ENCODE data around the gene EFHB.
"Not testable (repeated sequence)": the region's sequence is repeated elsewhere in the genome, so short reads cannot be mapped to it uniquely, and the experiment has no call there.

The EFHB gene

DNA sequence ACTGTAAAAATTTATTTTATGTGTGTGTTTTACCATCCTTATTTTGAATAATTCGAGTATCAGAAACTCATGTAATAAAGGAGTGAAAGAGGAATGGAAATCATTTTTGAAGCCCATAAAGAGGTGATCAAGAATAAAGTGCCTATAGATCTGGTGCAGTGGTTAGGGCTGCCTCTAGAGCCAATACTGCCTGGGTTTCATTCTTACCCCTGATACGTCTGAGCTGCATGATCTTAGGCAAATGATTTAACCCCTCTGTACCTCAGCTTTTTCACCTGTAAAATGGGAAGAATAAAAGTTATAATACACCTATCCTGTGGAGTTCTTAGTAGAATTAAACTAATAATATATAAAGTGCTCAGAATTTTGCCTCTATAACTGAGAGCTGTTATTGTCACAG is 30.4 kb downstream of the EFHB start:
- no peak overlapping the region for H3K27ac Mint-ChIP-seq
- peaks cover 10% of the 10 kb centered on the region for H3K4me1 Mint-ChIP-seq (ENCODE audit: low read depth)
- H3K36me3 Mint-ChIP-seq (ENCODE audit: low read depth) = no peaks in the 10 kb centered on the region
- no peaks in the 10 kb centered on the region for H3K9me3 Mint-ChIP-seq
- no peak overlapping the region for H3K4me3 Mint-ChIP-seq
- H3K27me3 Mint-ChIP-seq = no peaks in the 10 kb centered on the region
- intact Hi-C loops (cut with micrococcal nuclease) = no loop called here

DNA sequence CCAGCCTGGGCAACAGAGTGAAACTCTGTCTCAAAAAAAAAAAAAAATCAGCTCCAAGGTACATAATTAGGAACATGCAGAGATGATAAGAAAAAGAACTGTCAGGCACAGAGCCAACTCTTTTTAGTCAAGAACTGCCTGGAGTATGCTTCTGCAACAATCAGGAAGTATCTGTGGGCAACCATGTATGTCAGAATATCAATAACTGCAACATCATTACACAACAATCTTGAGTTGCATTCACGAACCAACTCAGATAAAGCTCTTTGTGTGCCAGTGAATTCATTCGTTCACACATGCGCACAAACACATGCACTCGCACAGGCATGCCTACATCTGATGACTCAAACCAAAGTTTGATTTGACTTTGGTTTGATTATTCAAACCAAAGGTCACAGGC is 32.1 kb downstream of the EFHB start:
- no peak overlapping the region for H3K27ac Mint-ChIP-seq
- no peak overlapping the region for H3K4me3 Mint-ChIP-seq
- intact Hi-C loops (cut with micrococcal nuclease) = loop anchor here (2.0 kb wide), 1 partner anchor 45 kb away; the partner anchor contains the start of gene RAB5A
- H3K36me3 Mint-ChIP-seq (ENCODE audit: low read depth) = no peaks in the 10 kb centered on the region
- H3K9me3 Mint-ChIP-seq = no peaks in the 10 kb centered on the region
- H3K4me1 Mint-ChIP-seq (ENCODE audit: low read depth) = peaks cover 10% of the 10 kb centered on the region
- no peaks in the 10 kb centered on the region for H3K27me3 Mint-ChIP-seq

DNA sequence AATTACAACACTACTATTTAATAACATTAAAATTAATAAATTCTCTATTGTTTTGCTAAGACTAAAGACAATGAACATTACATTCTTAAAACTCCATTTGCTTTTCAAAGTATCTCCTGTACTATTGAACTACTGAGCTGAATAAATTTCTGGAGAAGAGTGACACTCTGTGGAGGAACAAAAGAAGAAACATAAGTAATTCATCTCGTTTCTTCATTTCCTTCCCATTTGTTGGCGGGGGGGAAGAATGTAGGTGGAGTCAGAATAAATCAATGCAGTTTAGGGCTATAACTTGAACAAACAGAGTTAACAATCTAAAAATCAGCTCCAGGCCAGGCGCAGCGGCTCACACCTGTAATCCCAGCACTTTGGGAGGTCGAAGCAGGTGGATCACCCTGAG is 32.7 kb downstream of the EFHB start:
- Mint-ChIP-seq H3K27me3 (no peaks in the 10 kb centered on the region), H3K36me3 (ENCODE audit: low read depth) (no peaks in the 10 kb centered on the region), H3K9me3 (no peaks in the 10 kb centered on the region), H3K4me1 (ENCODE audit: low read depth) (peaks cover 10% of the 10 kb centered on the region), H3K4me3 (no peak overlapping the region), H3K27ac (no peak overlapping the region)
- intact Hi-C loops (cut with micrococcal nuclease) = loop anchor here (2.0 kb wide), 1 partner anchor 45 kb away; the partner anchor contains the start of gene RAB5A

DNA sequence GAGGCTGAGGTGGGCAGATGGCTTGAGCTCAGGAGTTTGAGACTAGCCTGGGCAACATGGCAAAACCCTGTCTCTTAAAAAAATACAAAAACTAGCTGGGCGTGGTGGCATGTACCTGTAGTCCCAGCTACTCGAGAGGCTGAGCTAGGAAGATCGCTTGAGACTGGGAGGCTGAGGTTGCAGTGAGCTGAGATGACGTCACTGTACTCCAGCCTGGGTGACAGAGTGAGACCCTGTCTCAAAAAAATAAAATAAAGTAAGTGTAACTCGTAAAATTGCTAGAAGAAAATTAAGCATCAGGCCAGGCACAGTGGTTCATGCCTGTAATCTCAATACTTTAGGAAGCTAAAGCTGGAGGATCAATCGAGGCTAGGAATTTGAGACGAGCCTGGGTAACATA is 34.2 kb downstream of the EFHB start:
- peaks cover 10% of the 10 kb centered on the region for H3K4me1 Mint-ChIP-seq (ENCODE audit: low read depth)
- not testable (repeated sequence) for H3K27ac Mint-ChIP-seq; H3K36me3 Mint-ChIP-seq (ENCODE audit: low read depth); H3K4me3 Mint-ChIP-seq; H3K9me3 Mint-ChIP-seq; H3K27me3 Mint-ChIP-seq
- intact Hi-C loops (cut with micrococcal nuclease) = loop anchor here (2.0 kb wide), 1 partner anchor 47 kb away; the partner anchor contains the start of gene RAB5A

DNA sequence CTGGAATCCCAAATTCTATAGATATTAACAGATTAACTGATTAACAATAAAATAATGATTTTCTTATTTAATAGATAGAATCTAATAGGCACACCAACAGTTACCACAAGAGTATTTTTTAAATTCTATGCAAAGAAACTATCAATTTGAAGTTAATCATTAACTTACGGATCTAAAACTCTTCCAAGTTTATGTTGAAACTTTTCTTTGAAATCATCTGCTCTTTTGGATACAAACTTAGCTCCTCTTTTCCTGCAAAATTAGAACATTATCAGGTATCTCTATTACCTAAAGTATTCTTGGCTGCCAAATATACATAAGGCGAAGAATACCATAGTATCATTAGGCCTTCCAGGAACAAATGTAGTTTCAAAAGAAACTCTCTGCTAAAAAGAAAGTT is 34.8 kb downstream of the EFHB start:
- H3K4me3 Mint-ChIP-seq = no peak overlapping the region
- peaks cover 10% of the 10 kb centered on the region for H3K4me1 Mint-ChIP-seq (ENCODE audit: low read depth)
- H3K27me3 Mint-ChIP-seq = no peaks in the 10 kb centered on the region
- H3K36me3 Mint-ChIP-seq (ENCODE audit: low read depth) = no peaks in the 10 kb centered on the region
- intact Hi-C loops (cut with micrococcal nuclease) = no loop called here
- H3K9me3 Mint-ChIP-seq = no peaks in the 10 kb centered on the region
- H3K27ac Mint-ChIP-seq = no peak overlapping the region

DNA sequence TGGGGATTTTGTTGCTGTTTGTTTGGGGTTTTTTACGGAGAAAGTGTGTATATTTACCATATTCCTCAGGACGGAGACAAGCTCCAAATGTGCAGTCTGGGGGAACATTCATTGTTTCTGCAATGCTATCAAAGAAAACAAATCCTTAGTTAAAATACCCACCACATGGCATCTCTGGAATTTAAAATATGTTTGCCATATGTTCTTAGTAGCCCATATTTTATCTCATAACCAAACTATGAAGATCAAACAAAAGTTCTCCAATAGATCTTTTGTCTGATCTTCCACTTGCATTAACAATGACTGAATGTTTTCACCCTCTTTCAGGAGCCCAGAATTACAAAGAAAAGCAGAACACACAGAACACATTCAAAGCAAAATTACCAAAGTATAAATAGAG is 35.3 kb downstream of the EFHB start:
- Mint-ChIP-seq H3K9me3 (no peaks in the 10 kb centered on the region), H3K36me3 (ENCODE audit: low read depth) (no peaks in the 10 kb centered on the region), H3K4me3 (no peak overlapping the region), H3K27ac (no peak overlapping the region), H3K27me3 (no peaks in the 10 kb centered on the region), H3K4me1 (ENCODE audit: low read depth) (peaks cover 10% of the 10 kb centered on the region)
- intact Hi-C loops (cut with micrococcal nuclease) = no loop called here

DNA sequence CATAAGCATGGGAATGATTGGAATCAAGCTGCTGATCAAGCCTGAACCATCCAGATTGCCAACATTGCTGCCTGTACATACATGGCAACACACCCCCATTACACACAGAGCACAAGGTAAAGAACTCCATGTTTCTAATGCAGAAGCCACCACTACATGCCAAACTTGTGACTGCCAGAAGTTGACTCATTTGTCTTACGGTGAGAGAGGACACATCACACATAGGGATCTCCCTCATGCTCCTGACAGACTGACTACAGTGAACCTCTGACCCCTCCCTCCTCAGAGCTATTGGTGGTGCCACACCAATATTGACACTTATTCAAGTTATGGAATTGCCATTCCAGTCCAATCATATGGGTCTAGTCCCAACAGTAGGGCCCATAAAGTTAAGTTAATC is 42.3 kb downstream of the EFHB start:
- H3K4me3 Mint-ChIP-seq = no peak overlapping the region
- no peak overlapping the region for H3K27ac Mint-ChIP-seq
- intact Hi-C loops (cut with micrococcal nuclease) = no loop called here
- no peaks in the 10 kb centered on the region for H3K27me3 Mint-ChIP-seq
- H3K9me3 Mint-ChIP-seq = no peaks in the 10 kb centered on the region
- H3K4me1 Mint-ChIP-seq (ENCODE audit: low read depth) = no peaks in the 10 kb centered on the region
- H3K36me3 Mint-ChIP-seq (ENCODE audit: low read depth) = no peaks in the 10 kb centered on the region

DNA sequence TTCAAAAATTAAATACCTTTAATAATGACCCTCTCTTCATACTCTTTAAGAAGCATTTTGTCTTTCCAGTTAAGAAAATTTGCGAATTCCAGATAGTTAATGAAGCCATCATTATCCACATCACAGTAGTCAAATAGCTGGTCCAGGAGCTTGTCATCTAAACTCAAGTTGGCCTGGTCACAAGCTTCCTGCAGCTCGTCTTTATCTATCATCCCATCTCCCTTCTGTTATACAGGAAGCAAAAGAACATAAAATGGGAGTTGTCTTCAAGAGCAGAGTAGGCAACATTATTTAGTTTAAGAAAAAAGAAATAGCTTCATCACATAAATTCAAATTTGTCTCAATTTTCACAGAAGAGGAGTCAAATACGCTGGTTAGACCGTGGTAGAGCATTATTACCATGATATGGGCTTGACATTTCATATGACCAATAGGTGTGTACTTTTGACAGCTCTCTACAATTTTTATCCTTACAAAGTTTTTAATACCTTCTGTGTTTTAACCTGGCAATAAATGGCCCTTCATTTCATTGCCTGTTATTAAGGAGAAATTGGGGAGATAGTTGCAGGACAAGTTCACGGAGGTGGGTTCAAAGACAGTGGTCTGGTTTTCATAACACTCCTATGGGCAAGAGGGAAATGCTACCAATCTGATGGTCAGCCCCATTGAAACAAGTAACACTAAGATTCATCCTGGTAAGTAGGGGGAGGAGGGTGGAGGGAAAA is 45.4 kb downstream of the EFHB start:
- Mint-ChIP-seq H3K4me1 (ENCODE audit: low read depth) (no peaks in the 10 kb centered on the region), H3K27me3 (no peaks in the 10 kb centered on the region), H3K4me3 (no peak overlapping the region), H3K9me3 (no peaks in the 10 kb centered on the region), H3K36me3 (ENCODE audit: low read depth) (no peaks in the 10 kb centered on the region), H3K27ac (no peak overlapping the region)
- intact Hi-C loops (cut with micrococcal nuclease) = loop anchor here (5.0 to 10.0 kb wide), 3 partner anchors 59 to 146 kb away; partner anchors contain the start of gene RAB5A

DNA sequence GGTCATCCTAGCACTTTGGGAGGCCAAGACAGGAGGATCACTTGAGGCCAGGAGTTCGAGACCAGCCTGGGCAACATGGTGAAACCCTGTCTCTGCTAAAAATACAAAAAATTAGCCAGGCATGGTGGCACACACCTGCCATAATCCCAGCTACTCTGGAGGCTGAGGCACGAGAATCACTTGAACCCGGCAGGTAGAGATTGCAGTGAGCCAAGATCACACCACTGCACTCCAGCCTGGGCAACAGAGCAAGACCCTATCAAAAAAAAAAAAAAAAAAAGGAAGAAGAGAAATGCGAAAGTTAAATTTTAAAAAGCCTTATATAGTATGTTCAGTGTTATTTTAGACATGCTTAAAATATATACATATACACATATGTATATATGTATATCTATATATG is 46.9 kb downstream of the EFHB start:
- not testable (repeated sequence) for H3K4me3 Mint-ChIP-seq; H3K36me3 Mint-ChIP-seq (ENCODE audit: low read depth); H3K27ac Mint-ChIP-seq; H3K4me1 Mint-ChIP-seq (ENCODE audit: low read depth); H3K9me3 Mint-ChIP-seq; H3K27me3 Mint-ChIP-seq
- intact Hi-C loops (cut with micrococcal nuclease) = loop anchor here (5.0 to 10.0 kb wide), 3 partner anchors 60 to 148 kb away; partner anchors contain the start of gene RAB5A

DNA sequence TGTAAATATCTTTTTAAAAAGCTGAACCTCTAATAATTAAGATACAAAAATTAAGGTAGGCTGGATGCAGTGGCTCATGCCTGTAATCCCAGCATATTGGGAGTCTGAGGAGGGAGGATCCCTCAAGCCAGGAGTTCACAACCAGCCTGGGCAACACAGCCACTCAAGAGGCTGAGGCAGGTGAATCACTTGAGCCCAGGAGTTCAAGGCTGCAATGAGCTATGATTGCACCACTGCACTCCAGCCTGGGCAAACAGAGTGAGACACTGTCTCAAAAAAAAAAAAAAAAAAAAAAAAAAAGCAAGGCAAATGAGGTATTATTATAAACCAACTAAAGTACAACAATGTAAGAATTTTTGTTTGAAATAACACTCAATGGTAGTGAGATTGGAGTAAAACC is 47.6 kb downstream of the EFHB start:
- Mint-ChIP-seq H3K4me1 (ENCODE audit: low read depth) (no peaks in the 10 kb centered on the region), H3K36me3 (ENCODE audit: low read depth) (no peaks in the 10 kb centered on the region), H3K9me3 (no peaks in the 10 kb centered on the region), H3K4me3 (no peak overlapping the region), H3K27ac (no peak overlapping the region), H3K27me3 (no peaks in the 10 kb centered on the region)
- intact Hi-C loops (cut with micrococcal nuclease) = loop anchor here (5.0 to 10.0 kb wide), 3 partner anchors 61 to 148 kb away; partner anchors contain the start of gene RAB5A

DNA sequence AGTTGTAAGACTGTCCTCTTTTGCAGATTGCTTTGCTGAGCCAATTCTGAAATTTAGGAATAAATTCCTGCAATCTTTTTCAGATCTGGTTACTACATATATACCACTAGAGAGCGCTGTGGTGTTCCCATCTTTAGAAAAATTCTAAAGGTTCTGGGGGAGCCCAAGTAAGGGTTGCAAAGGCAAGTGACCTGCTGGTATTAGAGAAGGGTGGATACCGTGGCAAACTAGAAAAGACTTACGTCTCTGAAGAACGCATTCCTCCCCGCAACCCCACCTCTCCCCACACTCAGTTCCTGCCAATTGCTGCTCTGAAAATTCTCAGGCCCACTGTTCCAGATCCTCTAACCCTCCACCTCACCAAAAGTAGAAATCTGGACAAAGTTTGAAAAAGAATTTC is 48.5 kb downstream of the EFHB start:
- Mint-ChIP-seq H3K27ac (no peak overlapping the region), H3K27me3 (no peaks in the 10 kb centered on the region), H3K9me3 (no peaks in the 10 kb centered on the region), H3K36me3 (ENCODE audit: low read depth) (no peaks in the 10 kb centered on the region), H3K4me3 (no peak overlapping the region), H3K4me1 (ENCODE audit: low read depth) (no peaks in the 10 kb centered on the region)
- intact Hi-C loops (cut with micrococcal nuclease) = loop anchor here (5.0 to 10.0 kb wide), 3 partner anchors 62 to 149 kb away; partner anchors contain the start of gene RAB5A

DNA sequence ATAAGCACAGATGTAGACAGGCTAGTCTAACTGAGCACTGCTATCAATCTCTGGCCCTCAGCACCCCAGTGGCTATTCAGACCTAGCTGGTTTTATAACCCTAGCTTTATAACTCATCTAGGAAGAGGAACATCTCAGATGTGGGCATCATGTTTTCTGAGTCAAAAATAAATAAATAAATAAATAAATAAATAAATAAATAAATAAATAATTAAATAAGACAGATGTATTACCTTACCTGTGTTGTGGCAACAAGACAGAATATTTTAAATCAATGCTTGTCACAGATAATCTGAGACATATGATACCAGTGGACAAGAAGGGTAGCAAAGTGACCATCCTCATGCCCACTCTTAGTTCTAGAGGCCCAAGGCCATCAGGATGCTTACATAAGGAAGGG is 52.2 kb downstream of the EFHB start:
- Mint-ChIP-seq H3K4me1 (ENCODE audit: low read depth) (no peaks in the 10 kb centered on the region), H3K36me3 (ENCODE audit: low read depth) (no peaks in the 10 kb centered on the region), H3K9me3 (no peaks in the 10 kb centered on the region), H3K27ac (no peak overlapping the region), H3K27me3 (no peaks in the 10 kb centered on the region), H3K4me3 (no peak overlapping the region)
- intact Hi-C loops (cut with micrococcal nuclease) = loop anchor here (10.0 kb wide), 1 partner anchor 153 kb away; no protein-coding TSS in a partner anchor

DNA sequence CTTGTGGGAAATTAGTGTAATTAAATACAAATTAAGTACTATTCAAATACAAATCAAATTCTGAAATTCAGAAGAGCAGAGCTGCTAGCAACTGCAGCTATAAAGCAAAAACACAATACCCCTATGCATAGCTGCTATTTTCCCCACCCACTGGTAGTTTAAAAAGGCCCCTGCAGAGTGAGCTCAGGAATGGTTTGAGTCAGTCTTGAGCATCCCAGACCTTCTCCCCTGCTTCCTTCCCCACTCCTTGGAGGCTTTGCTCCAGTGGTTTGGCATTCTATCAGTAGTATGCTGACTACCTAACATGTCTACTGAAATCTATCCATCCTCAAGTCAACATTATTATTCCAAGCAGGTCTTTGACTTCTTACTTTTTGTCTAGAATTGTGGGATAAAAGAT is 53.0 kb downstream of the EFHB start:
- Mint-ChIP-seq H3K27me3 (peaks cover 2% of the 10 kb centered on the region), H3K27ac (no peak overlapping the region), H3K4me3 (no peak overlapping the region), H3K9me3 (no peaks in the 10 kb centered on the region), H3K36me3 (ENCODE audit: low read depth) (no peaks in the 10 kb centered on the region), H3K4me1 (ENCODE audit: low read depth) (no peaks in the 10 kb centered on the region)
- intact Hi-C loops (cut with micrococcal nuclease) = loop anchor here (10.0 kb wide), 1 partner anchor 154 kb away; no protein-coding TSS in a partner anchor

DNA sequence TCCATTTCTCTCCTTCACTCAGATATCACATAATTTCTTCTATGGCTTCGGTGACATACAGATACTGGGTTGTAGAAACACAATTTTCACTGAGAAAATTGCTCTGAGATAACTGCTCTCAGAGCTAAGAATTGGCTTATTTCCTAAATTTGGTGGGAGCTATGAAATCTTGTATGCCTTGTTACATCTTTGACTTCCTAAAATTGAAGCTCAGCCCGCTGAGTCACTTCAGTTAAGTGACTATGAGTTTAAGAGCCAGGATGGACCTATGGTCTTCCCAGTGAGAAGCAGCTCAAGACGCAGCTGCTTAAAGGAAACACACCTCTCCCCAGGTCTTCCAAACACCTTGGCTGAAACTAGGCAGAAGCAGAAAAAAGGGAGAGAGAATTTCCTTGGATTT is 56.4 kb downstream of the EFHB start:
- H3K4me1 Mint-ChIP-seq (ENCODE audit: low read depth) = no peaks in the 10 kb centered on the region
- no peak overlapping the region for H3K4me3 Mint-ChIP-seq
- intact Hi-C loops (cut with micrococcal nuclease) = no loop called here
- no peaks in the 10 kb centered on the region for H3K9me3 Mint-ChIP-seq
- H3K36me3 Mint-ChIP-seq (ENCODE audit: low read depth) = no peaks in the 10 kb centered on the region
- H3K27me3 Mint-ChIP-seq = peaks cover 3% of the 10 kb centered on the region
- H3K27ac Mint-ChIP-seq = no peak overlapping the region

Measured in dendritic cell treated with granulocyte-macrophage colony-stimulating factor and Interleukin-4, amounts not matched to agents 40 ng/mL and 50 ng/mL, for 4 days (primary cell).